H9 (cell line): ENCODE results near the gene IQSEC1. TPM values are rescaled to one million over a fixed set of nuclear protein-coding genes. Genes with fewer than 3 reads are reported as not detected.

Experiments used
- DNase-seq: peaks from one replicate; pipeline ENCODE4 v3.0.0-alpha.2; 2017
- H2AFZ ChIP-seq: one replicate; pipeline ENCODE4 v1.6.1; 2013; ENCODE audit warnings: mild to moderate bottlenecking, low read length, control low read depth, moderate library complexity
- H2AK5ac ChIP-seq: 2 replicates; pipeline ENCODE4 v1.6.1; 2013; ENCODE audit warnings: low read length, control low read depth, mixed read lengths; ENCODE audit not compliant: insufficient read length
- H2BK120ac ChIP-seq: one replicate; pipeline ENCODE4 v1.6.1; 2013; ENCODE audit warnings: low read depth, mild to moderate bottlenecking, low read length, control low read depth, inconsistent platforms; ENCODE audit not compliant: poor library complexity, severe bottlenecking
- H2BK12ac ChIP-seq: 2 replicates; pipeline ENCODE4 v1.6.1; 2013; ENCODE audit warnings: low read length, control low read depth, mixed read lengths, low read depth; ENCODE audit not compliant: insufficient read length
- H2BK15ac ChIP-seq: 2 replicates; pipeline ENCODE4 v1.6.1; 2013; ENCODE audit warnings: low read depth, low read length, control low read depth
- H2BK20ac ChIP-seq: one replicate; pipeline ENCODE4 v1.6.1; 2013; ENCODE audit warnings: low read depth, mild to moderate bottlenecking, low read length, control low read depth, inconsistent platforms; ENCODE audit not compliant: poor library complexity, severe bottlenecking
- H2BK5ac ChIP-seq: 2 replicates; pipeline ENCODE4 v1.6.1; 2013; ENCODE audit warnings: low read length, control low read depth, mixed read lengths; ENCODE audit not compliant: insufficient read length
- H3K14ac ChIP-seq: 2 replicates; pipeline ENCODE4 v1.6.1; 2013; ENCODE audit warnings: low read length, control low read depth; ENCODE audit not compliant: insufficient read depth
- H3K18ac ChIP-seq: 2 replicates; pipeline ENCODE4 v1.6.1; 2013; ENCODE audit warnings: low read depth, mild to moderate bottlenecking, mixed read lengths, low read length, control low read depth; ENCODE audit not compliant: insufficient read length
- H3K23ac ChIP-seq: 2 replicates; pipeline ENCODE4 v1.6.1; 2013; ENCODE audit warnings: low read length, control low read depth, mixed read lengths, low read depth; ENCODE audit not compliant: insufficient read length
- H3K23me2 ChIP-seq: 2 replicates; pipeline ENCODE4 v1.6.1; 2013; ENCODE audit warnings: low read depth, mild to moderate bottlenecking, mixed read lengths, low read length, control low read depth; ENCODE audit not compliant: insufficient read length, poor library complexity, severe bottlenecking
- H3K27ac ChIP-seq: 2 replicates; pipeline ENCODE4 v1.5.1; 2013; ENCODE audit warnings: low read length, control low read depth, mixed read lengths, low read depth; ENCODE audit not compliant: insufficient read length
- H3K27me3 ChIP-seq: 2 replicates; pipeline ENCODE4 v1.6.1; 2013; ENCODE audit warnings: low read length, control low read depth, inconsistent platforms; ENCODE audit not compliant: insufficient read depth
- H3K4ac ChIP-seq: 2 replicates; pipeline ENCODE4 v1.6.1; 2013; ENCODE audit warnings: low read depth, mild to moderate bottlenecking, control low read depth, inconsistent platforms, low read length, moderate library complexity
- H3K4me1 ChIP-seq: 2 replicates; pipeline ENCODE4 v1.6.1; 2013; ENCODE audit warnings: low read length, control low read depth, inconsistent platforms; ENCODE audit not compliant: insufficient read depth
- H3K4me2 ChIP-seq: 2 replicates; pipeline ENCODE4 v1.6.1; 2013; ENCODE audit warnings: low read length, control low read depth, mixed read lengths; ENCODE audit not compliant: insufficient read length, insufficient read depth
- H3K56ac ChIP-seq: 2 replicates; pipeline ENCODE4 v1.6.1; 2013; ENCODE audit warnings: low read depth, mild to moderate bottlenecking, mixed read lengths, low read length, control low read depth; ENCODE audit not compliant: insufficient read length
- H3K79me1 ChIP-seq: 2 replicates; pipeline ENCODE4 v1.6.1; 2013; ENCODE audit warnings: low read depth, mild to moderate bottlenecking, moderate library complexity, low read length, control low read depth, inconsistent platforms; ENCODE audit not compliant: insufficient read depth, poor library complexity, severe bottlenecking
- H3K79me2 ChIP-seq: 2 replicates; pipeline ENCODE4 v1.6.1; 2013; ENCODE audit warnings: low read length, control low read depth, inconsistent platforms; ENCODE audit not compliant: insufficient read depth
- H3K9ac ChIP-seq: 2 replicates; pipeline ENCODE4 v1.6.1; 2013; ENCODE audit warnings: low read length, control low read depth, mixed read lengths; ENCODE audit not compliant: insufficient read length; ENCODE audit errors: extremely low read depth
- H3K9me3 ChIP-seq: one replicate; pipeline ENCODE4 v1.6.1; 2013; ENCODE audit warnings: low read depth, low read length, inconsistent platforms; ENCODE audit not compliant: control insufficient read depth
- H3T11ph ChIP-seq: one replicate; pipeline ENCODE4 v1.6.1; 2013; ENCODE audit warnings: mild to moderate bottlenecking, low read length, control low read depth, inconsistent platforms
- H4K20me1 ChIP-seq: one replicate; pipeline ENCODE4 v1.6.1; 2013; ENCODE audit not compliant: control insufficient read depth, insufficient read length, insufficient read depth
- H4K5ac ChIP-seq: 2 replicates; pipeline ENCODE4 v1.6.1; 2013; ENCODE audit warnings: low read depth, mild to moderate bottlenecking, mixed read lengths, low read length, control low read depth; ENCODE audit not compliant: insufficient read length
- H4K8ac ChIP-seq: replicated peaks from 2 replicates; pipeline ENCODE4 v1.6.1; 2013; ENCODE audit warnings: low read length, control low read depth, mixed read lengths, low read depth; ENCODE audit not compliant: insufficient read length
- H4K91ac ChIP-seq: 2 replicates; pipeline ENCODE4 v1.6.1; 2013; ENCODE audit warnings: low read depth, mild to moderate bottlenecking, moderate library complexity, mixed read lengths, low read length, control low read depth; ENCODE audit not compliant: insufficient read length
- H3K27ac Mint-ChIP-seq, 3 experiments: 2 replicates in 2 of 3; 3 replicates in 1 of 3; pipeline ENCODE4 v1.8.0; 2020 to 2021; ENCODE audit warnings: mixed read lengths in 3 of 3, mild to moderate bottlenecking in 1 of 3, moderate library complexity in 1 of 3
- H3K27me3 Mint-ChIP-seq: 2 replicates; pipeline ENCODE4 v1.8.0; 2021; ENCODE audit warnings: low read depth, mild to moderate bottlenecking, moderate library complexity, mixed read lengths
- H3K36me3 Mint-ChIP-seq, 3 experiments: 2 replicates in 2 of 3; 3 replicates in 1 of 3; pipeline ENCODE4 v1.8.0; 2020 to 2021; ENCODE audit warnings: low read depth in 3 of 3, mixed read lengths in 3 of 3; ENCODE audit not compliant: insufficient read depth in 1 of 3
- H3K4me1 Mint-ChIP-seq, 2 experiments: 2 replicates each; pipeline ENCODE4 v1.8.0; 2020; ENCODE audit warnings: mixed read lengths in 2 of 2
- H3K4me3 Mint-ChIP-seq, 2 experiments: 2 replicates in 1 of 2; 3 replicates in 1 of 2; pipeline ENCODE4 v1.8.0; 2020 to 2021; ENCODE audit warnings: mild to moderate bottlenecking in 2 of 2, mixed read lengths in 2 of 2, moderate library complexity in 1 of 2
- H3K9me3 Mint-ChIP-seq, 2 experiments: 2 replicates in 1 of 2; 3 replicates in 1 of 2; pipeline ENCODE4 v1.8.0; 2020; ENCODE audit warnings: mild to moderate bottlenecking in 2 of 2, mixed read lengths in 2 of 2, moderate library complexity in 1 of 2
- CTCF ChIP-seq: fragments of 200-600 bp; sonication (generic); conservative IDR thresholded peaks from 3 replicates; pipeline ENCODE4 v1.8.0; 2021; ENCODE audit warnings: antibody characterized with exemption, mild to moderate bottlenecking
- WGBS: extraction: QIAGEN DNeasy Blood & Tissue Kit; methylation state at CpG from one replicate; pipeline ENCODE4 v1.1.7; 2013; ENCODE audit warnings: missing lambda C conversion rate, low lambda C conversion rate, mixed read lengths; ENCODE audit not compliant: insufficient read length; ENCODE audit errors: extremely low coverage; 5-methylcytosine and 5-hydroxymethylcytosine counted together
- total RNA-seq: library from RNA; stranded (reverse); gene quantifications from 2 replicates; pipeline ENCODE4 v1.2.1, GENCODE V29; 2021

IQSEC1 gene
- total RNA-seq, 1 experiment from 2014 or later = 19.1 TPM

DNA sequence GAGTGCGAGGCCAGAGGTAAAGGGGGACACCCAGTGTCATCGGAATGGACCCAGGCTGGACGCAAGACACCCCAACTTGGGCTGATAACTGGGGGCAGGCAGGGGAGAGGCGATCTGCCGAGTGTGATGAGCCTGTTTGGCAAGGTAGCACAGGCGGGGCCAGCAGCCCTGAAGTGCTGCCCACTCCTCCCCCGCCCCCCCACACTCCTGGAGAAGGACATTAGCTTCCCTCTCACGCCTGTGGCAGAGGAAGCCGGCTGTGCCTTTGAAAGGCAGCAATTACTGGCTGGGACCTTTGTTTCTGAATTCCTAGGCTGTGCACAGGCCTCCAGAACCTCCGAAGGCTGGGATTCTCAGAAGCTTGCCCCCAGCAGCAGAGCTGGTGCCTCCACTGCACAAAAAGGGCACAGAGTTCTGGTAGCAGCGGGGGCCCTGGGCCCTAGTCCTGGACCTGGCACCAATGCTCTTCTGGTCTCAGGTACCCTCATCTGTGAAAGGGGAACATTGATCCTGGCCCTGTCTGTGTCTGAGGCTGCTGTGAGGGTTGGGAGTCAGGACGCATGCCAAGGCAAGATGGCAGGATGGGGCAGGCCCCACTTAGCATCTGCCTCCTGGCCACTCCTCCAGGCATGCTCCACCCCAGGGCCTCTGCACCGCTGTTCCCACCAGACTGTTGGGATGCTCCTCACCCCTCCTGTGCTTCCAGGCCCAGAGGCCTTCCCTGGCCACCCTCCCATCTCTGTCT lies 28.6 kb downstream of the IQSEC1 start:
- no peak for TF ChIP-seq CTCF
- Histone ChIP-seq H3K56ac (no peak overlapping the region), H3K4me2 (no peak overlapping the region), H3K4ac (no peak overlapping the region), H2AFZ (no peak overlapping the region), H4K91ac (no peak overlapping the region), H2BK20ac (no peak overlapping the region), H4K20me1 (no peaks in the 10 kb centered on the region), H3K23me2 (no peaks in the 10 kb centered on the region), H3K23ac (no peak overlapping the region), H3T11ph (no peak overlapping the region), H3K4me1 (no peaks in the 10 kb centered on the region), H2AK5ac (no peak overlapping the region), H3K79me2 (no peaks in the 10 kb centered on the region), H3K9ac (no peak overlapping the region), H2BK120ac (no peak overlapping the region), H2BK12ac (no peak overlapping the region), H3K9me3 (no peaks in the 10 kb centered on the region), H3K27ac (no peak overlapping the region), H2BK5ac (no peak overlapping the region), H3K18ac (no peak overlapping the region), H4K8ac (no peak overlapping the region), H4K5ac (no peak overlapping the region), H2BK15ac (no peak overlapping the region), H3K27me3 (no peaks in the 10 kb centered on the region), H3K79me1 (no peaks in the 10 kb centered on the region), H3K14ac (no peak overlapping the region; the same call in 1 of the 2 replicates)
- no CpG with 5 or more reads among the region's 13 CpGs for WGBS
- no peak overlapping the region; a peak in 1 of 7 replicates for H3K27ac Mint-ChIP-seq
- no peaks in the 10 kb centered on the region for H3K36me3 Mint-ChIP-seq
- H3K9me3 Mint-ChIP-seq = no peaks in the 10 kb centered on the region; a peak in 1 of 5 replicates
- H3K4me3 Mint-ChIP-seq = no peak overlapping the region
- no peak for DNase-seq
- peaks cover 4% of the 10 kb centered on the region for H3K27me3 Mint-ChIP-seq
- peaks cover 32 to 44% of the 10 kb centered on the region in 2 experiments for H3K4me1 Mint-ChIP-seq
